ENCODE results near the gene PRKAG2.

- TF ChIP-seq CTCF (IDR thresholded peaks at IDR 0.05) = no peak
- no peak for TF ChIP-seq ZFX (IDR thresholded peaks at IDR 0.05; ENCODE audit: borderline replicate concordance)
Observed at GRCh38 chr7:151896086-151896485, 19.2 kb upstream of the PRKAG2 start.
